GM06990 (cell line): ENCODE data around the gene DNAJB6.

ENCODE experiments used
- DNase-seq: peaks from one replicate; pipeline ENCODE4 v3.0.0-alpha.2; 2011; ENCODE audit not compliant: insufficient read length; ENCODE audit errors: extremely low read depth
- H3K27me3 ChIP-seq: replicated peaks from 2 replicates; pipeline ENCODE4 v1.6.0; 2011; ENCODE audit warnings: low read length; ENCODE audit not compliant: control insufficient read depth, insufficient read depth
- H3K36me3 ChIP-seq: 2 replicates; pipeline ENCODE4 v1.5.1; 2011; ENCODE audit warnings: low read length; ENCODE audit not compliant: control insufficient read depth, insufficient read depth
- H3K4me3 ChIP-seq: replicated peaks from 2 replicates; pipeline ENCODE4 v1.5.1; 2011; ENCODE audit warnings: low read depth, mild to moderate bottlenecking, control low read depth, low read length
- TF ChIP-seq, protein P1 (sequence below): IDR thresholded peaks from 2 replicates; pipeline ENCODE4 v1.5.1; 2011; ENCODE audit warnings: low read length, control low read depth, mild to moderate bottlenecking, inconsistent platforms; ENCODE audit not compliant: insufficient read depth, poor library complexity, severe bottlenecking

The DNAJB6 gene

DNA sequence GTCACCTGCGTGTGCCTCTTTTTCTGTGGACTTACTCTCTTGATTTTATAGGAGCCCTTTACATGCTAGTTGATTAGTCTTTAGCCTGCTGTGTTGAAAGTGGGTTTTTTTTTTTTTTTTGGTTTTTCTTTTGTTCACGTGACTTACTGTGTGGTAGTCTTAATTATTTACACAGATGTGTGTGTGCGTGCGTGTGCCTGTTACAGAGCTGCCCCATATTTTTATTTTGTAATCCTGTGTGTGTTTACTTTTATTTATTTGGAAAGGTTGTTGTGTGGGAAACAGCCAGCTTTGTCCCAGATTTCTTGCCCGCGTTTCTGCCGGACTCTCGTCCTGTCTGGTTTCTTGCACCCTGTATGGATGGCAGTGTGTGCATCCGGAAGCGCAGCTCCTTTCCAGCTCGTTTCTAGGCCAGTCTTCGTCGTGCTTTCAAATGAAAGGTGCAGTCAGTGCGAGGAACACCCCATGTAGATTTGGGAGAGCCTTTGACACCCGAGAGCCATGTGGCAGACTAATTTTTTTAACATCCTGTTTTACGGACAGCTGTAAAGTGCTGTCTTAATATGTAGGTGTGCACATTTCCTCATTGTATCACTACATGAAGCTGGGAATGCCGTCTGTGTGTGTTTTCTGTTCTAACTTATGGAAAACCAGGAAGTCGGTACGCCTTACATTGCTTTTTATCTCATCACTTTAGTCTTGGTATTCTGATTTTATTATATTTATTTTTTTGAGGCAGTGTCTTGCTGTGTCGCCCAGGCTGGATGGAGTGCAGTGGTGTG lies 55.6 kb downstream of the DNAJB6 start:
- H3K36me3 ChIP-seq: peaks cover 25% of the 10 kb centered on the region
- no peaks in the 10 kb centered on the region for H3K27me3 ChIP-seq
- DNase-seq: no peak
- H3K4me3 ChIP-seq: no peak overlapping the region
- TF ChIP-seq, protein P1, sequence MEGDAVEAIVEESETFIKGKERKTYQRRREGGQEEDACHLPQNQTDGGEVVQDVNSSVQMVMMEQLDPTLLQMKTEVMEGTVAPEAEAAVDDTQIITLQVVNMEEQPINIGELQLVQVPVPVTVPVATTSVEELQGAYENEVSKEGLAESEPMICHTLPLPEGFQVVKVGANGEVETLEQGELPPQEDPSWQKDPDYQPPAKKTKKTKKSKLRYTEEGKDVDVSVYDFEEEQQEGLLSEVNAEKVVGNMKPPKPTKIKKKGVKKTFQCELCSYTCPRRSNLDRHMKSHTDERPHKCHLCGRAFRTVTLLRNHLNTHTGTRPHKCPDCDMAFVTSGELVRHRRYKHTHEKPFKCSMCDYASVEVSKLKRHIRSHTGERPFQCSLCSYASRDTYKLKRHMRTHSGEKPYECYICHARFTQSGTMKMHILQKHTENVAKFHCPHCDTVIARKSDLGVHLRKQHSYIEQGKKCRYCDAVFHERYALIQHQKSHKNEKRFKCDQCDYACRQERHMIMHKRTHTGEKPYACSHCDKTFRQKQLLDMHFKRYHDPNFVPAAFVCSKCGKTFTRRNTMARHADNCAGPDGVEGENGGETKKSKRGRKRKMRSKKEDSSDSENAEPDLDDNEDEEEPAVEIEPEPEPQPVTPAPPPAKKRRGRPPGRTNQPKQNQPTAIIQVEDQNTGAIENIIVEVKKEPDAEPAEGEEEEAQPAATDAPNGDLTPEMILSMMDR: no peak

DNA sequence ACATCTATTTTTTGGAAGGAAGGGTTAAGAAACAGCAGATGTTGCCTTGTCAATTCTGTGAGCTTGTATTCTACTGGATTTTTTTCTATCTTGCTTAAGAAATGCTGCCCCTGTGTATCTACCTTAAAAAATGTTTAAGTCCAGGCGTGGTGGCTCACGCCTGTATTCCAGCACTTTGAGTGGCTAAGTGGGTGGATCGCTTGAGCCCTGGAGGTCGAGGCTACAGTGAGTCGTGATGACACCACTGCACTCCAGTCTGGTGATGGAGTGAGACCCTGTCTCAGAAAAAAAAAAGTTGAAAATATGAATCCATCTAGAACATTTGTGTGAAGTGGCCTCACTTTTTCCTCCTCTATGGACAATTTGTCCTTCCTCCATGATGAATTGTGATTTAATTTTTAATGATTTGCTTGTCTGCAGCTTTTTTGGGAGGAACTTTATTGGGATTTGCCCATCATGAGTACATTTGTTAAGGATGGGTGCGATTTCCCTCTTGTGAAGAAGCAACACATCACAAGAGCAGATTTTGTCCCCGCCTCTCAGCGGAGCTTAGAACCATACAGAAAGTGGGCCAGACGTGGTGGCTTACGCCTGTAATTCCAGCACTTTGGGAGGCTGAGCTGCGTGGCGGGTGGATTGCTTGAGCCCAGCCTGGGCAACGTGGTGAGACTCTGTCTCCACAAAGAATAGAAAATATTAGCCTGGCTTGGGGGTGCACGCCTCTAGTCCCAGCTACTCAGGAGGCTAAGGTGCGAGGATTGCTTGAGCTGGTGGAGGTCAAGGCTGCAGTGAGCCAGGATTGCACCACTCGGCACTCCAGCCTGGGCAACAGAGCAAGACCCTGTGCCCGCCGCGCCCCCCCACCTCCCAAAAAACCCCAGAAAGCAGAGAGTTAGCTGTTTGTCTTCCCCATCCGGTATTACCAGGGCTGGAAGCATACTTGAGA lies 57.7 kb downstream of the DNAJB6 start:
- H3K27me3 ChIP-seq: no peaks in the 10 kb centered on the region
- no peak for DNase-seq
- TF ChIP-seq, protein P1: no peak
- H3K36me3 ChIP-seq: peaks cover 30% of the 10 kb centered on the region
- H3K4me3 ChIP-seq: no peak overlapping the region

DNA sequence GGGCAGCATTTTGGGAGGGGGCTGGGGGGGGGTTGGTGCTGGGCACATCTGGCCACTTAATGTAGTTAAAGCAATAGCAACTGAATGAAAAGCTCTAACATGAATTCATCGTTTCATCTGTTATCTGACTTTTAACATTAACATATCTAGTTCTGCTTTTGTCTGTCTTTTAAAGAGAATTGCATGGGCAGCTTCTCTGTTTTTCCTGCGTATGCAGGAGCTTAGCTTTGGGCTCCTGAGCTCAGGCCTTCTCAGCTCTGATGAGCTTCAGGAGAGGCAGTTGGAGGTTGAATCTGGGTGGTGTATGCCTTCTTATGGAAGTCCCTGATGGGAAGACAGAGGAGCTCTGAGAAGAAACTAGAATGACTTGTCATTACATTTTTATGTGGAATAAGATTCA lies 58.4 kb downstream of the DNAJB6 start:
- Histone ChIP-seq H3K27me3 (no peaks in the 10 kb centered on the region), H3K4me3 (no peak overlapping the region), H3K36me3 (peaks cover 23% of the 10 kb centered on the region)
- TF ChIP-seq, protein P1: no peak
- no peak for DNase-seq

DNA sequence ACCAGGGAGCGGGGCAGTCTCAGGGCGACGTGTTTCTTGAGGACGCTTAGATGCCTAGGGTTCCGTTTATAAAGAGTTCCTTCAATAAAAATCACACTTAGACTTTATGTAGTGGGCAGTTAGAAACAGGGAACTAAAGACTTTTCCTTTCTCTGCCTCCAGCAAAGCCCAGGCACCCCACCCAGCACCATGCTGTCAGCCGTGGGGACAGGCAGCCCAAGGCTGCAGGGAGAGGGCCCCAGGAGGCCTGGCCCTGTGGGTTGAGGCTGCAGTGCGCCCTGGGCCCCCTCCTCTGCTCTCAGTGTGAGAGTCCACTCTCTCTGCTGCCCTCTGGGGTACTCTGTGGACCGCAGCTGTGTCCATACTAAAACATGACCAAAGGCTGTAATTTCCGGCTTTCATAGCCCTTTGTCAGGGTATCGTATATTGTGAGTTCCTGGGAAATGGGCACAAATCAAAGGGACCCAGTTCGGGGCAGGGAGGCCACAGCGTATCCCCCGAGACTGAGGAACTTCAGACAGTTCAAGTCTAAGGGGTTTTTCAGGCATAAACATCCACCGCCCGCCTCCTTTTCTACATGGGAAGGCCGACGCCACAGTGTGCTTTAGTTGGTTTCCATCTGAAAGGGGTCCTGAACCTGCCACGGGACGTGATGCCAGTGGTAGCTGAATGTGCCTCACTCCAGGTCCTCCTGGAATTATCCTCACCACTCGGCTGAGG lies 59.7 kb downstream of the DNAJB6 start:
- no peak overlapping the region for H3K4me3 ChIP-seq
- TF ChIP-seq, protein P1: no peak
- H3K27me3 ChIP-seq: no peaks in the 10 kb centered on the region
- no peak for DNase-seq
- H3K36me3 ChIP-seq: peaks cover 14% of the 10 kb centered on the region

DNA sequence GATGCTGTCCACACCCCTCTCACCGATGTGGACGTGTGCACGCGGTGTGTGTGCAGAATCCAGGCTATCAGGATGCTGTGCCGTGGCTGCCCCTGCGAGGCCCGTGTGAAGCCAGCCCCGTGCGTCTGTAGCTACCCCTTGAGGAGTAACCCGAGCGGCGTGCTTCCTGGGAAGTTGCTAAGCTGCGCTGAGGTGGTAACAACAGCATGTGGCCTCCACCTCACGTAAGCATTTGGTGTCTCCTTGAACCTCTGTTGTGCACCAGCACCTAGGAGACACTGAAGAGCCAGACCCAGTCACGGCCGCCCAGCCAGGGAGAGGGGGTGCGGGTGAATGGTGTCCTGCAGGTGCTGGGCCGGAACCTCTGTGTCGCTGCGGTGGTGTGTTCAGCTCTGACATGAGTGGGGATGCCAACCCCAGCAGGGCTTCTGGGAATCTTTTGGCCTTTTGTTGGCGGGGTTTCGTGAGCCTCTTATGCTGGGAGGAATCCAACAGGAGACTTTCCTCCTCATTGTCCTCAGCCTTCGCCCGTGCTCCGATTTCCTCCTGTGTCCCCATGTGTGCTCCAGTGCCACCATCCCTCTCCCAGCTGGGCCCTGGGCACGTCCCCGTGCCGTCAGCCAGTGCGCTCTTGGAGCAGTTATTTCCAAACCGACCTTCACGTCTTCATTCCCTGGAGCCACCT lies 60.4 kb downstream of the DNAJB6 start:
- H3K27me3 ChIP-seq: no peaks in the 10 kb centered on the region
- TF ChIP-seq, protein P1: no peak
- no peak overlapping the region for H3K4me3 ChIP-seq
- H3K36me3 ChIP-seq: peaks cover 18% of the 10 kb centered on the region
- DNase-seq: no peak
